DOHH2 (cell line): ENCODE measurements around the gene CADPS2.

ENCODE experiments used
- H3F3A ChIP-seq: fragments of 200-600 bp; sonication (generic), shearing (Covaris generic); 2 replicates; pipeline ENCODE4 v1.6.0; 2016; ENCODE audit warnings: antibody characterized with exemption, mild to moderate bottlenecking; ENCODE audit not compliant: control insufficient read depth, insufficient read depth
- H3K27ac ChIP-seq: fragments of 200-600 bp; sonication (generic); 2 replicates; pipeline ENCODE4 v1.5.1; 2014; ENCODE audit warnings: low read depth, mild to moderate bottlenecking, low read length, moderate library complexity
- H3K27me3 ChIP-seq: fragments of 200-600 bp; sonication (generic); 2 replicates; pipeline ENCODE4 v1.6.1; 2014; ENCODE audit warnings: mild to moderate bottlenecking, low read length, mixed read lengths; ENCODE audit not compliant: control insufficient read depth
- H3K36me3 ChIP-seq: fragments of 200-600 bp; sonication (generic); 2 replicates; pipeline ENCODE4 v1.6.1; 2014; ENCODE audit warnings: mild to moderate bottlenecking, low read length, moderate library complexity, mixed read lengths; ENCODE audit not compliant: control insufficient read depth
- H3K4me1 ChIP-seq: fragments of 200-600 bp; sonication (generic); 2 replicates; pipeline ENCODE4 v1.6.1; 2014; ENCODE audit warnings: mild to moderate bottlenecking, low read length, mixed read lengths; ENCODE audit not compliant: control insufficient read depth
- H3K4me2 ChIP-seq: fragments of 200-600 bp; sonication (generic); 2 replicates; pipeline ENCODE4 v1.6.0; 2014; ENCODE audit warnings: mild to moderate bottlenecking, low read length, moderate library complexity
- H3K4me3 ChIP-seq: fragments of 200-600 bp; sonication (generic); 2 replicates; pipeline ENCODE4 v1.5.1; 2014; ENCODE audit warnings: mild to moderate bottlenecking, low read length, mixed read lengths
- H3K79me2 ChIP-seq: fragments of 200-600 bp; sonication (generic); 2 replicates; pipeline ENCODE4 v1.6.1; 2014; ENCODE audit warnings: mild to moderate bottlenecking, low read length, mixed read lengths; ENCODE audit not compliant: control insufficient read depth
- H3K9me2 ChIP-seq: fragments of 200-600 bp; sonication (generic); replicated peaks from 2 replicates; pipeline ENCODE4 v1.6.1; 2014; ENCODE audit warnings: mild to moderate bottlenecking, low read length, mixed read lengths; ENCODE audit not compliant: control insufficient read depth
- H3K9me3 ChIP-seq: fragments of 200-600 bp; sonication (generic); 2 replicates; pipeline ENCODE4 v1.6.1; 2014; ENCODE audit warnings: antibody characterized with exemption, low read length, mixed read lengths; ENCODE audit not compliant: control insufficient read depth, insufficient read depth
- H4K20me1 ChIP-seq: fragments of 200-600 bp; sonication (generic); 2 replicates; pipeline ENCODE4 v1.6.0; 2014; ENCODE audit warnings: low read depth, mild to moderate bottlenecking, antibody characterized with exemption, low read length, moderate library complexity; ENCODE audit not compliant: control insufficient read depth, insufficient read depth
- EZH2phosphoT487 ChIP-seq: fragments of 200-600 bp; sonication (generic); IDR thresholded peaks from 2 replicates; pipeline ENCODE4 v1.6.1; 2017; ENCODE audit warnings: borderline replicate concordance, mild to moderate bottlenecking, antibody characterized with exemption, low read length, moderate library complexity, mixed read lengths
- TF ChIP-seq, protein P1 (sequence below): fragments of 200-600 bp; sonication (generic); IDR thresholded peaks from one replicate; pipeline ENCODE4 v1.5.1; 2014; ENCODE audit warnings: antibody characterized with exemption, mild to moderate bottlenecking, low read depth, low read length; ENCODE audit not compliant: poor library complexity, severe bottlenecking

CADPS2 gene

DNA sequence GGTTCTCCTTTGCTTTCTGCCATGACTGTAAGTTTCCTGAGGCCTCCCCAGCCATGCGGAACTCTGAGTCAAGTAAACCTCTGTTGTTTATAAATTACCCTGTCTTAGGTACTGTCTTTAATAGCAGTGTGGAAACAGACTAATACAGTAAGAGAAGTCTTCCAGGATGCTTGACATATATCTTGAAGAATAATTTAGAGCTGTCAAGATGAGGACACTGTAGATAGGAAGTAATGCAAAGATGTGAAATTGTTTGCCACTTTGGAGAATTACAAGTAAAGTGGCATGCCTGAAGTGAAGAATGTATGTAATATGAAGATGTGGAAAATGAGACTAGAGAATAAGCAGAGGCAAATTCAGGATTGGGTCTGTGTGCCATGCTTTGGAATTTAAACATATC, 2.9 kb upstream of the CADPS2 start:
- no peaks in the 10 kb centered on the region for H3K4me1 ChIP-seq
- H3K27ac ChIP-seq: no peak overlapping the region
- no peaks in the 10 kb centered on the region for H3K9me2 ChIP-seq
- TF ChIP-seq, protein P1, sequence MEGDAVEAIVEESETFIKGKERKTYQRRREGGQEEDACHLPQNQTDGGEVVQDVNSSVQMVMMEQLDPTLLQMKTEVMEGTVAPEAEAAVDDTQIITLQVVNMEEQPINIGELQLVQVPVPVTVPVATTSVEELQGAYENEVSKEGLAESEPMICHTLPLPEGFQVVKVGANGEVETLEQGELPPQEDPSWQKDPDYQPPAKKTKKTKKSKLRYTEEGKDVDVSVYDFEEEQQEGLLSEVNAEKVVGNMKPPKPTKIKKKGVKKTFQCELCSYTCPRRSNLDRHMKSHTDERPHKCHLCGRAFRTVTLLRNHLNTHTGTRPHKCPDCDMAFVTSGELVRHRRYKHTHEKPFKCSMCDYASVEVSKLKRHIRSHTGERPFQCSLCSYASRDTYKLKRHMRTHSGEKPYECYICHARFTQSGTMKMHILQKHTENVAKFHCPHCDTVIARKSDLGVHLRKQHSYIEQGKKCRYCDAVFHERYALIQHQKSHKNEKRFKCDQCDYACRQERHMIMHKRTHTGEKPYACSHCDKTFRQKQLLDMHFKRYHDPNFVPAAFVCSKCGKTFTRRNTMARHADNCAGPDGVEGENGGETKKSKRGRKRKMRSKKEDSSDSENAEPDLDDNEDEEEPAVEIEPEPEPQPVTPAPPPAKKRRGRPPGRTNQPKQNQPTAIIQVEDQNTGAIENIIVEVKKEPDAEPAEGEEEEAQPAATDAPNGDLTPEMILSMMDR: no peak
- TF ChIP-seq EZH2phosphoT487: no peak
- H4K20me1 ChIP-seq: no peaks in the 10 kb centered on the region
- H3K79me2 ChIP-seq: no peaks in the 10 kb centered on the region
- H3K4me3 ChIP-seq: no peak overlapping the region
- no peaks in the 10 kb centered on the region for H3F3A ChIP-seq
- H3K4me2 ChIP-seq: no peak overlapping the region
- H3K36me3 ChIP-seq: no peaks in the 10 kb centered on the region
- no peaks in the 10 kb centered on the region for H3K27me3 ChIP-seq
- H3K9me3 ChIP-seq: no peaks in the 10 kb centered on the region

DNA sequence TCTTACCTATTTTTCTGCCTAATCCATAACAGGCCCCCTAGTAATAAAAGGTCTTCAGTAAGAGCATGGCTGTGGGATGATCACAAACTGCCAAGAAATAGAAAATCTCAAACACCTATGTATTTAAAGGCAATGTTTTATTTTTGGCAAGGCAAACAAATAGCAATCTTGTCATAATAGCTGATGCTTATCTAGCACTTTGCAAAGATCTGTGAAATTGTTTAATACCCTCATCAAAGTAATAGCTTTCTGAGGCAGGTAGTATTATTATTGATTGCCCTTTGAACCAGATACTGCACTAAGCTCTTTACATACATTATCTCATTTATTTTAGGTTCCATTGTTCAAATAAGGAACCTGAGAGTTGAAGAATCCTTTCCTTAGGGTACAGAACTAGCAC, 1.6 kb upstream of the CADPS2 start:
- TF ChIP-seq, protein P1: no peak
- no peak for TF ChIP-seq EZH2phosphoT487
- Histone ChIP-seq H4K20me1 (no peaks in the 10 kb centered on the region), H3K9me2 (no peaks in the 10 kb centered on the region), H3K27ac (no peak overlapping the region), H3K4me1 (no peaks in the 10 kb centered on the region), H3K36me3 (no peaks in the 10 kb centered on the region), H3K9me3 (no peaks in the 10 kb centered on the region), H3K4me2 (no peak overlapping the region), H3K4me3 (no peak overlapping the region), H3K27me3 (no peaks in the 10 kb centered on the region), H3K79me2 (no peaks in the 10 kb centered on the region), H3F3A (no peaks in the 10 kb centered on the region)

DNA sequence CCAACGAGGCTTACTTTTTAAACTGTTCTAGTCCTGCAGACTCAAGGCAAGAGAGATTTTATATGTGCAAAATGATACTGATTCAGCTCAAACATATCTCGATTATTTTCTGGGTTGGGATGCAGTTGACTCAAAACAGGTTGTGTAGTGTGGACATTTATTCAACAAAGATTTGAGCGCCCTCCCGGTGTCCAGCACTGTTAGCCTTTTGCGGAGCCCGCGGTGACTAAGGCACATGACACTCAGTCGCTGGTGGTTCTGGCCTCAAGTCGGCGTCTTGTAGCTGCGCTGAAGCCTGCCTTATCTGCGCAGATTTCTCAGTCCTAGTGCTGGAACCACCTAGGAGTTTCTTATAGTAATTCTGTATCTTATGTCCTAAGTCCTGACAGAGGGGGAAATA, 938 bp upstream of the CADPS2 start:
- Histone ChIP-seq H3K27me3 (no peaks in the 10 kb centered on the region), H3K9me2 (no peaks in the 10 kb centered on the region), H4K20me1 (no peaks in the 10 kb centered on the region), H3K79me2 (no peaks in the 10 kb centered on the region), H3K4me2 (no peak overlapping the region), H3K4me1 (no peaks in the 10 kb centered on the region), H3K27ac (no peak overlapping the region), H3K4me3 (no peak overlapping the region), H3K9me3 (no peaks in the 10 kb centered on the region), H3K36me3 (no peaks in the 10 kb centered on the region), H3F3A (no peaks in the 10 kb centered on the region)
- no peak for TF ChIP-seq EZH2phosphoT487
- TF ChIP-seq, protein P1: no peak
